A549 (cell line): ENCODE measurements around the gene CUL9. TPM values are rescaled to one million over a fixed set of nuclear protein-coding genes. Genes with fewer than 3 reads are reported as not detected.

Source experiments
- ATAC-seq, 2 experiments: fragments of 200-7000 bp in 1 of 2; fragments of >200 bp in 1 of 2; cut with Nextera tagmentation in 1 of 2; cut with Tn5 transposase in 1 of 2; 3 replicates each; pipeline versions ENCODE4 v1.8.0 to v1.9.1; 2018 to 2020; ENCODE audit warnings: mild to moderate bottlenecking in 1 of 2, moderate library complexity in 1 of 2
- CTCF ChIA-PET: fragments of 300-600 bp; sonication (Branson Sonifier 250); formaldehyde crosslinking; extraction: SDS; loops from one replicate; lab custom pipeline; 2021; ENCODE audit warnings: antibody characterized with exemption, inconsistent platforms; lab: Yijun Ruan, JAX
- POLR2A ChIA-PET: fragments of 350-600 bp; formaldehyde crosslinking; extraction: SDS; loops from one replicate; lab custom pipeline; 2021; ENCODE audit warnings: antibody characterized with exemption, inconsistent platforms; lab: Yijun Ruan, JAX
- DNase-seq, 2 experiments: peaks; one replicate each; pipeline versions ENCODE4 v3.0.0 to v3.0.0-alpha.2; 2011 to 2016; ENCODE audit warnings: low read depth in 1 of 2, low spot score in 1 of 2
- FAIRE-seq: peaks from 2 replicates; lab custom pipeline; 2011; peaks lifted over from hg19 to GRCh38; lab: Jason Lieb, UNC
- H3K27ac ChIP-seq, 2 experiments: fragments of >200 bp; sonication (Bioruptor Twin); formaldehyde crosslinking; 3 replicates each; pipeline ENCODE4 v1.5.1; 2016 to 2017
- H3K4me1 ChIP-seq: fragments of >200 bp; sonication (Bioruptor Twin); formaldehyde crosslinking; 3 replicates; pipeline ENCODE4 v1.6.1; 2016
- H3K4me2 ChIP-seq: fragments of >200 bp; sonication (Bioruptor Twin); formaldehyde crosslinking; 3 replicates; pipeline ENCODE4 v1.6.1; 2016
- H3K4me3 ChIP-seq: fragments of >200 bp; sonication (Bioruptor Twin); formaldehyde crosslinking; 3 replicates; pipeline ENCODE4 v1.5.1; 2016
- H3K9me3 ChIP-seq: fragments of >200 bp; sonication (Bioruptor Twin); formaldehyde crosslinking; 3 replicates; pipeline ENCODE4 v1.6.1; 2016
- CBX2 ChIP-seq: fragments of 200-600 bp; sonication (generic); IDR thresholded peaks from 2 replicates; pipeline ENCODE4 v1.6.1; 2016; ENCODE audit warnings: low read depth, mild to moderate bottlenecking, borderline replicate concordance
- CHD4 ChIP-seq: fragments of 200-600 bp; sonication (generic); IDR thresholded peaks from 2 replicates; pipeline ENCODE4 v1.6.1; 2016; ENCODE audit warnings: antibody characterized with exemption, mild to moderate bottlenecking, borderline replicate concordance
- CTCF ChIP-seq: fragments of >200 bp; sonication (Bioruptor Twin); formaldehyde crosslinking; IDR thresholded peaks from 3 replicates; pipeline ENCODE4 v1.5.1; 2016
- E2F6 ChIP-seq: IDR thresholded peaks from 2 replicates; pipeline ENCODE4 v1.6.1; 2012; ENCODE audit warnings: low read depth, borderline replicate concordance
- EHF ChIP-seq: fragments of 250-450 bp; sonication (Bioruptor Pico); IDR thresholded peaks from 2 replicates; pipeline ENCODE4 v1.5.0; 2020; ENCODE audit warnings: mild to moderate bottlenecking
- FOXS1 ChIP-seq: fragments of 250-450 bp; sonication (Bioruptor Pico); IDR thresholded peaks from 2 replicates; pipeline ENCODE4 v1.5.0; 2020; ENCODE audit warnings: mild to moderate bottlenecking, moderate library complexity
- HEYL ChIP-seq: fragments of 250-450 bp; sonication (Bioruptor Pico); IDR thresholded peaks from 2 replicates; pipeline ENCODE4 v1.8.0; 2021; ENCODE audit warnings: mild to moderate bottlenecking, moderate library complexity
- HMGXB4 ChIP-seq: fragments of 250-450 bp; sonication (Bioruptor Pico); IDR thresholded peaks from 2 replicates; pipeline ENCODE4 v1.5.0; 2021; ENCODE audit warnings: mild to moderate bottlenecking, moderate library complexity, borderline replicate concordance
- MAX ChIP-seq: IDR thresholded peaks from 2 replicates; pipeline ENCODE4 v1.6.1; 2012
- PHF8 ChIP-seq: fragments of 200-600 bp; sonication (generic); IDR thresholded peaks from 2 replicates; pipeline ENCODE4 v1.6.1; 2016; ENCODE audit warnings: low read depth, mild to moderate bottlenecking, antibody characterized with exemption, moderate library complexity, borderline replicate concordance
- POLR2A ChIP-seq: IDR thresholded peaks from 2 replicates; pipeline ENCODE4 v1.6.1; 2012; ENCODE audit warnings: mild to moderate bottlenecking, low read length
- RAD21 ChIP-seq, 2 experiments: fragments of >200 bp in 1 of 2; sonication (Bioruptor Twin) in 1 of 2; formaldehyde crosslinking in 1 of 2; IDR thresholded peaks in 1 of 2; conservative IDR thresholded peaks in 1 of 2; 2 replicates in 1 of 2; 3 replicates in 1 of 2; pipeline ENCODE4 v1.6.1; 2012 to 2018; ENCODE audit warnings: inconsistent platforms in 1 of 2
- RARB ChIP-seq: fragments of 250-450 bp; sonication (Bioruptor Pico); IDR thresholded peaks from 2 replicates; pipeline ENCODE4 v1.8.0; 2021; ENCODE audit warnings: mild to moderate bottlenecking, moderate library complexity
- RCOR1 ChIP-seq: fragments of 150-350 bp; IDR thresholded peaks from 2 replicates; pipeline ENCODE4 v1.6.1; 2014; ENCODE audit warnings: antibody characterized with exemption, low read length, low read depth
- REST ChIP-seq: fragments of 200-600 bp; sonication (generic); IDR thresholded peaks from 2 replicates; pipeline ENCODE4 v1.6.1; 2016; ENCODE audit warnings: antibody characterized with exemption, mild to moderate bottlenecking, moderate library complexity
- SMC3 ChIP-seq: fragments of >200 bp; sonication (Bioruptor Twin); formaldehyde crosslinking; IDR thresholded peaks from 3 replicates; pipeline ENCODE4 v1.6.1; 2018; ENCODE audit warnings: inconsistent platforms
- USF2 ChIP-seq: fragments of 450-650 bp; IDR thresholded peaks from 2 replicates; pipeline ENCODE4 v1.6.1; 2014; ENCODE audit warnings: antibody characterized with exemption
- WGBS: methylation state at CpG from one replicate; pipeline ENCODE4 v1.1.6; 2017; ENCODE audit errors: missing lambda C conversion rate; 5-methylcytosine and 5-hydroxymethylcytosine counted together
- polyA plus RNA-seq, 4 experiments: library from polyadenylated mRNA; depleted of rRNA in 3 of 4; stranded (reverse); fragments of >200 nt; fragmentation: RNase III in 1 of 4; extraction: RNeasy Plus Mini Kit Qiagen cat#74134 plus additional on column Dnase treatment in 1 of 4; gene quantifications; 2 replicates in 3 of 4; 3 replicates in 1 of 4; pipeline ENCODE4 v1.2.3, GENCODE V29; 2011 to 2017
- TF ChIP-seq, protein P1 (sequence below): fragments of >200 bp; sonication (Bioruptor Twin); formaldehyde crosslinking; IDR thresholded peaks from 3 replicates; pipeline ENCODE4 v1.6.1; 2016
- TF ChIP-seq, protein P2 (sequence below): IDR thresholded peaks from 2 replicates; pipeline ENCODE4 v1.6.1; 2012

CUL9 gene
- polyA plus RNA-seq, 2 of the 4 experiments (the other 2 are of a cell fraction) = 11.3 to 12.5 TPM

GRCh38 chr6:43170417-43170930 lies 11.5 kb upstream of the CUL9 start:
- Histone ChIP-seq H3K4me1 (peaks cover 28% of the 10 kb centered on the region), H3K9me3 (no peaks in the 10 kb centered on the region), H3K4me3 (peak overlapping the region; percentile 92), H3K4me2 (peak overlapping the region; percentile 97), H3K27ac (peak overlapping the region; percentile 92 to 100)
- POLR2A ChIA-PET = interaction anchor here (0.7 kb wide), 1 partner anchor 186 kb away, joined by 4 read pairs; the partner anchor contains the start of gene PPP2R5D
- CTCF ChIA-PET = interaction anchor here (1.0 to 1.1 kb wide), 3 partner anchors 18 to 50 kb away, joined by 3 to 4 read pairs (median 3); no protein-coding TSS in a partner anchor
- 2% methylated on average over 18 of the region's 18 CpGs for WGBS
- TF ChIP-seq MAX (0 out of 2 replicates have a peak, but pooled peaks have one; percentile 17), RAD21 (conservative IDR thresholded peaks at IDR 0.05 in 1 of 2, IDR thresholded peaks at IDR 0.05 in 1 of 2) (no peak), E2F6 (peak; percentile 74; the same call in 1 of the 2 replicates), CBX2 (no peak), REST (no peak)
- ATAC-seq (peak; percentile 62 to 81), FAIRE-seq (no peak), DNase-seq (peak in 1 of 2 experiments; percentile 67)

DNA sequence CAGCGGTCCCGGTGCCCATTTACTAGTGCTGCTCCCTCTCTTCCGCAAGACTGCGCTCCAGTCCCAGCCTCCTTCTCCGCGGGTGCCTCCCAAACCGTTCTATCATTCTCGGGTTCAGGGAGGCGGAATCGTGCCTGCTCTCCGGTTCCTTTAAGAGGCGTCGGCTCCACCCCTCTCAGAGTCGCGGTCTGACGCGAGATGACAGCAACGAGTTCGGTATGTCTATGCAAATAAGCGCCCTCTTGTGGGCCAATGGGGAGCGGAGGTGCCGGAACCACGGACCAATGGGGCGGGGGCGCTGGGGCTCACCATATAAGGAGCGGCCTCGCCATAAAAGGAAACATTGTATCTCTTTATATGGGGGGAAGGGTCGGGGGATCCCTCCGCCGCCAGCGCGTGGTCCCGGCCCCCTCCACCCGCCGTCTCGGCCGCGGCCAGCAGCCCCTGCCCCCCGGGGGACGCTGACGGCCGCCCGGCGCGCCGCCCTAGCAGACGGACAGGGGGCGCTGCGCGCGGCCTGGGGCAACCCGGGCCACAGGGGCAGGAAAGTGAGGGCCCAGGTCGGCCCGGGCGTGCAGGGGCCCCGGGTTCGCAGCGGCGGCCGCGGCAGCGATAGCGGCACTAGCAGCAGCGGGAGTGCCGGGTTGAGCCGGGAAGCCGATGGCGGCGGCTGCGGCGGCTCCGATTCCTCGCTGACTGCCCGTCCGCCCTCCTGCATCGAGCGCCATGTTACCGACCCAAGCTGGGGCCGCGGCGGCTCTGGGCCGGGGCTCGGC lies 10.9 kb upstream of the CUL9 start, which contains the start of gene SRF:
SRF (plus strand) TSS at position 339 of the 776 bp plus-strand sequence; CDS start at position 727, 388 bp downstream.
- WGBS = 0% methylated on average over 14 of the region's 83 CpGs
- CTCF ChIA-PET = interaction anchor here (0.7 to 1.4 kb wide), 9 partner anchors 10 to 349 kb away, joined by 3 to 12 read pairs (median 3); partner anchors contain the start of gene CUL9
- TF ChIP-seq USF2 = no peak
- TF ChIP-seq SMC3 = 0 out of 3 replicates have a peak, but pooled peaks have one; percentile 13
- TF ChIP-seq HEYL (CRISPR knock-in tag) = no peak
- TF ChIP-seq CHD4 = no peak
- no peak; the same call in 1 of the 2 replicates for TF ChIP-seq FOXS1 (CRISPR knock-in tag)
- TF ChIP-seq, protein P1, sequence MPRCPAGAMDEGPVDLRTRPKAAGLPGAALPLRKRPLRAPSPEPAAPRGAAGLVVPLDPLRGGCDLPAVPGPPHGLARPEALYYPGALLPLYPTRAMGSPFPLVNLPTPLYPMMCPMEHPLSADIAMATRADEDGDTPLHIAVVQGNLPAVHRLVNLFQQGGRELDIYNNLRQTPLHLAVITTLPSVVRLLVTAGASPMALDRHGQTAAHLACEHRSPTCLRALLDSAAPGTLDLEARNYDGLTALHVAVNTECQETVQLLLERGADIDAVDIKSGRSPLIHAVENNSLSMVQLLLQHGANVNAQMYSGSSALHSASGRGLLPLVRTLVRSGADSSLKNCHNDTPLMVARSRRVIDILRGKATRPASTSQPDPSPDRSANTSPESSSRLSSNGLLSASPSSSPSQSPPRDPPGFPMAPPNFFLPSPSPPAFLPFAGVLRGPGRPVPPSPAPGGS = peak; percentile 61; the same call in 1 of the 3 replicates
- TF ChIP-seq RARB (CRISPR knock-in tag) = no peak
- TF ChIP-seq, protein P2, sequence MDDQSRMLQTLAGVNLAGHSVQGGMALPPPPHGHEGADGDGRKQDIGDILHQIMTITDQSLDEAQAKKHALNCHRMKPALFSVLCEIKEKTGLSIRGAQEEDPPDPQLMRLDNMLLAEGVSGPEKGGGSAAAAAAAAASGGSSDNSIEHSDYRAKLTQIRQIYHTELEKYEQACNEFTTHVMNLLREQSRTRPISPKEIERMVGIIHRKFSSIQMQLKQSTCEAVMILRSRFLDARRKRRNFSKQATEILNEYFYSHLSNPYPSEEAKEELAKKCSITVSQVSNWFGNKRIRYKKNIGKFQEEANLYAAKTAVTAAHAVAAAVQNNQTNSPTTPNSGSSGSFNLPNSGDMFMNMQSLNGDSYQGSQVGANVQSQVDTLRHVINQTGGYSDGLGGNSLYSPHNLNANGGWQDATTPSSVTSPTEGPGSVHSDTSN = no peak; the same call in 1 of the 2 replicates
- TF ChIP-seq RAD21 (conservative IDR thresholded peaks at IDR 0.05 in 1 of 2, IDR thresholded peaks at IDR 0.05 in 1 of 2) = peak in 1 of 2 experiments; percentile 25; a peak in 1 of 5 replicates
- TF ChIP-seq PHF8 = peak; percentile 59; the same call in 1 of the 2 replicates
- peak; percentile 15; the same call in 1 of the 2 replicates for TF ChIP-seq HMGXB4 (CRISPR knock-in tag)
- TF ChIP-seq POLR2A = peak; percentile 58
- TF ChIP-seq CTCF = peak; percentile 64
- no peak for TF ChIP-seq E2F6
- TF ChIP-seq RCOR1 = no peak
- TF ChIP-seq EHF (CRISPR knock-in tag) = no peak

More for the DNA sequence above, 10.9 kb upstream of the CUL9 start, which contains the start of gene SRF:
- FAIRE-seq (no peak), DNase-seq (peak; percentile 75 to 98), ATAC-seq (peak; percentile 75 to 78)
- H3K4me2 ChIP-seq = peak within 1 kb of the TSS; percentile 97
- H3K27ac ChIP-seq = peak within 1 kb of the TSS; percentile 92 to 100
- no peaks in the 10 kb centered on the region for H3K9me3 ChIP-seq
- H3K4me3 ChIP-seq = peak within 1 kb of the TSS; percentile 92
- POLR2A ChIA-PET = interaction anchor here (1.0 to 1.6 kb wide), 2 partner anchors 11 to 21 kb away, joined by 3 read pairs; partner anchors contain the start of gene CUL9
- H3K4me1 ChIP-seq = peaks cover 30% of the 10 kb centered on the region
